IPS-18c (cell line): ENCODE measurements around the gene UBL3.

Experiments used
- H3K4me3 ChIP-seq: 2 replicates; pipeline ENCODE4 v1.7.0; 2013; ENCODE audit warnings: low read depth, mild to moderate bottlenecking, low read length, moderate library complexity; ENCODE audit not compliant: insufficient read depth
- H3K9me3 ChIP-seq: one replicate; pipeline ENCODE4 v1.6.1; 2013; ENCODE audit warnings: mild to moderate bottlenecking, low read length, moderate library complexity; ENCODE audit not compliant: control insufficient read depth, insufficient read depth

Gene UBL3

DNA sequence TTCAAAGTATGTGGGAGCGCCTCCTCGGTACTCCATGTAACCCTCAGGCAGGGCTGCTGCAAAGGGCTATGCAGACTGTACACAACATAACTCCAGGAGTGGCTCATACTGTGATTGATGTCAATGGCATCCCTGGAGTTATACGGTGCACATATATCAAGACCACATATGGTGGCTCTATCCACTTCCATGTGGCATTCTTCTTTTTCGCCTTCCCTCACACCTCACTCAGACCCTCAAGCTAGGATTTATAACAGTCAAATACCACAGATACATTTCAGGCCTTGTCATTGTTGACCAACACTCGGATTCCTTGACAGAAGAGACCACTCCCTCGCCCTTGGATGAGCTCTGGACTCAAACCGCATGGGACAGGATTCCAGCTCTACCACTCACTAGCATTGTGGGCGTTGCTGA, 11.3 kb upstream of the UBL3 start:
- no peaks in the 10 kb centered on the region for H3K9me3 ChIP-seq
- no peak overlapping the region for H3K4me3 ChIP-seq

DNA sequence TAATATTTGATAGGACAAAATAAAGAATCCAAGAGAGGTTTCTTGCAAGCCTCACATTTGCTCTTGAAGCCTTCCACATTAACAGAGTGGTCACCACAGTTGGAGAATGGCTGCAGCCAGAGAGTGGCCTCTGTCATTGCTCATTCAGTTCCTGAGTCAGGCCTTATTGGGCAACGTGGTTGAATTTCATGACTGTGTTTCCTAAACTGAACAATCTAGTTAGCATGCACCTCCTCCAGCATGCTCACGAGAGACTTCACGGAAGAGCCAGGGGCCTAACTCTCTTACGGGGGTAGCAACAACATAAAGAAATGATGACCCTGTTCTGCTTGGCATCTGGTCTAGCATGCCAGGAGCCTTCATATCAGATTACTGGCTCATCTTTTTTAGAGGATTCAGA, 9.6 kb upstream of the UBL3 start:
- no peak overlapping the region for H3K4me3 ChIP-seq
- no peaks in the 10 kb centered on the region for H3K9me3 ChIP-seq

DNA sequence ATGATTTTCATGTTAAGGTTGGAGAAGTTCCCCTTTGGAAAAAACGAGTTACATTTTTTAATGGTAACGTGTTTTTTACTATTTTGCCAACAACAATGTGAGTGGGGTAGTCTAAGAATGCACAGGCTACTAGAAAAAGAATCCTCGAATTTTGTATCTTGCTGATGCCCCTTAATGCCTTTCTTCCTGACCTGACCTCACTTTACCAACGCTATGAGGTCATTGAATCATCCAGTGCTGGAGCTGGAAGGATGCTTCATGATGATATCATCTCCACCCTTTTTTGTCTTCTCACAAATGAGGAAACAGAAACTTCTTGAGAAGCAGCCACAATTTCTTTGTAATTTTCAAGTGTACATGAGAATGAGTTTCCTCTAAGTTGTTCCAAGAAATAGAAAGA, 8.2 kb upstream of the UBL3 start:
- Histone ChIP-seq H3K4me3 (no peak overlapping the region), H3K9me3 (no peaks in the 10 kb centered on the region)

DNA sequence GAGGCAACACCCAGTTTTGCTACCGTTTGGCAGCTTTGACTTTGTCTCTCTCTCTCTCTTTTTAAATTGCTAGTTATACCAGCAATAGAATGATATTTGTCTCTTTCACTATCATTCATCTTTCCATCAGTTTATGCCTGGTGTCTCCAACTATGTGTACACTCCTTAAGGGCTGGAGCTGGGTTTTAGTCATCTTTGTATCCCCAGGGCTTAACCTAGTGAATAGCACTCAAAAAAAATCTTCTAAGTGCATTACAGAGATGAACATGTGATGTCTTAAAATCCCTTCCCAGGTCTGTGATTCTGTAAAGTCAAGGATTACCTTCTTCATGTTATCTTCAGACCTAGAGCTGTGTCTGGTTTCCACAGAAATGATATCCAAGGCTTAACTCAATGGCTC, 7.8 kb upstream of the UBL3 start:
- Histone ChIP-seq H3K4me3 (no peak overlapping the region), H3K9me3 (no peaks in the 10 kb centered on the region)

DNA sequence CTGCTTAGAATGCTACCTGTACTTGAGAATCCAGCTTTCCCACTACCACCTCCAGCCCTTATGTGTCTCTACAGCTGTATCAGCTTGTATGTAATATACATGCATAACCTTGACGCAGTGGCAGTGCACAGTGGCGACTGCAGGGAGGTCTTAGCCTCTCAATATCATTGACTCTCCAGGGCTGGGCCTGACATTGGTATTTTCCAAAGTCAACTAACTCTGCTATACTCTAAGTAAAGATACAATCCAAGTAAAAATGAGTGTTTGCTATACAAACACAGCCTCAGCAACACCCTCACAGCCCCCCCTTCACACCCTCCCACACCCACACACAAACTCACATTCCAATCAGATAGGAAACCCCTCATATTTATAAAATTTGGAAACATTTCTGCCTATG, 6.7 kb upstream of the UBL3 start:
- H3K4me3 ChIP-seq: no peak overlapping the region
- no peaks in the 10 kb centered on the region for H3K9me3 ChIP-seq

DNA sequence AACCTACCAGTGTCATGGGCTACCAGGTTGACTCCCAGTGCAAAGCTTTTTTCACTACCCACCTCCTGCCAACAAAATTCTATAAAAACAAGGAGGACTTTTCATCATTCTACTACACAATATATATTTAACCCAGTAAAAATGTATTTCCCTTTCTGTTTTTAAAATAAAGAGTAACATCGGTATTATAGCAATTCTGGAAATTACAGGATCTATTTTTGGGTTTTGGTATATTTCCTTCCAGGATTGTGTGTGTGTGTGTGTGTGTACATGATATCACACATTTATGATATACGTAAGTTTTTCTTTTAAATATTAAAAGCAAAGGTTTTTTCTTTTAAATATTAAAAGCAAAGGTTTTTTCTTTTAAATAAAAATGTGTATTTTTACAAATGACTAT, 6.0 kb upstream of the UBL3 start:
- Histone ChIP-seq H3K9me3 (no peaks in the 10 kb centered on the region), H3K4me3 (no peak overlapping the region)

DNA sequence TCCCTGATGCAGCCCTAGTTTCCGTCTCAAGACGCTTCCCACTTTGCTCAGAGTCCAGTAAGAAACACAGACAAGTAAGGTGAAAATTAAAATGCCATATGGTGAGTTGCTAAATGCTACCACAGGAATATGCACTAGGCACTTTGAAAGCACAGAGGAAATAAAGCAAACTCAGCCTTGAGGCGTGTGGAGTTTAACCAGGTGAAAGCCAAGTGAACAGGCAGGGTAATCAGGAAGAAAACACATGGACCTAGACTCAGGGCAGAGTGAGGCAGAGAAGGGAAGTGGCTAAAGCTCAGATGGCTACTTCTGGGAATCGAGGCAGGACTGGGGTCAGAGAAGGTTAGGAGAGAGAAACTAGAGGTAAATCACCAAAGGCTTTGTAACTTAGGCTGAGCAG, 5.4 kb upstream of the UBL3 start:
- Histone ChIP-seq H3K9me3 (no peaks in the 10 kb centered on the region), H3K4me3 (no peak overlapping the region)

DNA sequence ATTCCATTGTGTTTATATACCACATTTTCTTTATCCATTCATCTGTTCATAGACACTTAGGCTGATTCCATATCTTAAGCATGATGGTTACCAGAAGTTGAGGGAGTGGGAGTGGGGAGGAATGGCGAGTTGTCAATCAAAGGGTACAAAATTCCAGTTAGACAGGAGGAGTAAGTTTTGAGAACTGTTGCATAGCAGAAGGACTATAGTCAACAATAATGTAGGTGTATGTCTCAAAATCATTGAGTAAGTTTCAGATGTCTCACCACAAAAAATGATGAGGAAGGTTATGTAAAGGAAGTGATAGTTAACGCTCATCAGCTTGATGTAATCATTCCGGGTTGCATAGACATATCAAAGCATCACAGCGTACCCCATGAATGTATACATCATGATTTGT, 4.6 kb upstream of the UBL3 start:
- Histone ChIP-seq H3K4me3 (no peak overlapping the region), H3K9me3 (no peaks in the 10 kb centered on the region)

DNA sequence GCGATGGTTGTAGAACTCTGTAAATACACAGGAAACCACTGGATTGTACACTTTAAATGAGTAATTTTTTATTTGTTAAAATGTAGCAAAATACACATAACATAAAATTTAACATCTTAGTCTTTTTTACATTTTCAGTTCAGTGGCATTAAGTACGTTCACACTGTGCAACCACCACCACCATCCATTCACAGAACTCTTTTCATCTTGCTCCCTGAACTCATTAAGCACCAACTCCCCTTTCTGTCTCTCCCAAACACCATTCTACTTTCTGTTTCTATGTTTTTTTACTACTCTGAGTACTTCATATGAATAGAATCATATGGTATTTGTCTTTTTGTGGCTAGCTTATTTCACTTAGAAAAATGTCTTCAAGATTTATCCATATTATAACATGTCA, 2.7 kb upstream of the UBL3 start:
- H3K4me3 ChIP-seq: no peak overlapping the region
- H3K9me3 ChIP-seq: no peaks in the 10 kb centered on the region

DNA sequence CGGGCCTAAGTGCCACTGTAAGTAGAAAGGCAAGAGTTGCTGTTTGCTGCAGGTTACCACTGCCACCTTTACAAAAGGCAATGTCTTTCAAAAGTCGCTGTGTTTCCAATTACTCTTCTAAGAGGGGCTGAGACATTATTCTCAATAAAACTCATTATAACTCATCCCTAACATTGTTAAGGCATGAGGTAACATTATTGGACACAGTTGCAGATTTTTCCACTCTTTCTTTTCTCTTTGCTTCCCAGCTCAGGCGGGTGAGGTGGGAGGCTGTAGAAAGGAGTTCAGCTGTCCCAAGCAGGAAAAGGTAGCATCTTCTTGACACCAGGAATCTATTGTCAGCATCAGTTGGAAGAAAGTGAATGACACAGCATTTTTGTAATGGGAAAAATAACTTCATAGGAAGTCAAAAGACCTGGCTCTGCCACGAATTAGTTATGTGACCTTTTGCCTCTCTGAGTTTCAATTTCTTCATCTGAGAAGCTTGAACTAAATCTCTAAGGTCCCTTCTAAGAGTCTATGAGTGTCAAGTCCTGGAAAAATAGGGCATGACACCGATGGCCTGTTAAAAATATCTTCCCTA, 2.1 kb upstream of the UBL3 start:
- Histone ChIP-seq H3K4me3 (no peak overlapping the region), H3K9me3 (no peaks in the 10 kb centered on the region)

DNA sequence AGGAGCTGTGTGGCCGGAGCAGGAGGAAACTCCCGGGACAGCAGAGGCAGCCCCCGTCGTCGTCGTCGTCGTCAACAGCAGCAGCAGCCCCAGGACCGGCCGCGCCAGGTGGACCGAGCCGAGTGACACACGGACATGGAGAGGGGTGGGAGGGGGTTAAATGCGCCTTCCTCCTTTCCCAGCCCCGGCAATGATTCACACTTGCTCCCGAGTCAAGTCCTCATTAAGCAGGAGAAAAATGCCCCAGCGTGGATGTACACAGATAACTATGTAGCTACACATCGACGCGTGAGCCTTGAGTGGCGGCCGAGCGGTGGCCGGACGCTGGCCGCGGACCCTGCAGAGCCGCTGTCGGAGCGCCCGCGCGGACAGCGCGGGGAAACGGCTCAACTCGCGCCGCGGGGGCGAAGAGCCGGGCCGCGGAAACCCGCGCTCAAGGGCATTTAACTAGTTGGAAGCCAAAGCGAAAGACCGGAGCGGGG, 645 bp downstream of the UBL3 start:
- H3K9me3 ChIP-seq: no peaks in the 10 kb centered on the region
- H3K4me3 ChIP-seq: peak overlapping the region; percentile 92

DNA sequence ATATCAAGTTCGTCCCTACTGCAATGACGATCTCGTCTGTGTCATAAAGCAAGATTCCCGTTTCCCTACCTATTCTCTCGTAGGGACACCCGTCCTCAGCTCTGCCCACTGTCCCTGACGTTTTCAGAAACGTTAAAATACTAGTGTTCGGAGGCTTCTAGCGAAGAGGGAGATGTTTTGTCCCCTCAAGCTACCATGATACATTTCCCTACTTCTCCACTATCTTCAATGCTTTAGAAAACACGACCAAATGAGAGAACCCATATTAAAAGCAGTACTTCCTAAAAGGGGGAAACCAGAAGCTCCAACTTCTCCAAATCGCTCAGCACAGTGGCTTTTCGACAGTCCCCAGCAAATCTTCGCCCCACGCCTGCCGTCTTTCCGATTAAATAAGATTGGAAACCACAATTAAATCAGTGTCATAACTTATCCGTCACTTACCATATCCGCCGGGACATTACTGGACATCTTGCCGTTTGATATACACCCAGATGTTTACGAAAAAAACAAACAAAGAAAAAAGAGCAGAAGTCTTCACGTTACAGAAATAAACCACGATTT, 1.3 kb downstream of the UBL3 start:
- peak overlapping the region; percentile 92 for H3K4me3 ChIP-seq

DNA sequence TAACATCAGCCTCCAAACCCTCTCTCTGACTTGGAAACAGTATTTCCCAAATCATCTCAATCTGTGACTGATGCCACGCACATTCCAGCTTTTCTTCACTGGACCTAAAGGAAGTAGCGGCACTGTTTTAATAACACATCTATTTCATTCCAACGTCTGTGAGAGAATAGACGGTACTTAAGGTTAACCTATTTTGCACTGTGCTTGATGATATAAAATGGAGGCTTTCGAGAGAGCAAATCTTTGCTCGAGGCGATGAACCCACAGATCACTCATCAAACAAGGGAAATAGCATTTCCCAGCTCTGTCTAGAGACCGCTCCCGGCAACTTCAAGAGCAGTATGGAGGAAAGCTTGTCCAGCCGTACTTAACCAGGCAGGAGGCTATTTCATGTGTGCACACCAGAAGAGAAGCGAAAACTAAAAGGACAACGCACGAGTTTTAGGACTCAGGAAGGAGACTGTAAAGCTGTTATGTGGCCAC, 2.9 kb downstream of the UBL3 start:
- Histone ChIP-seq H3K4me3 (peak overlapping the region; percentile 38), H3K9me3 (no peaks in the 10 kb centered on the region)

More for the DNA sequence above, 1.3 kb downstream of the UBL3 start:
- H3K9me3 ChIP-seq: no peaks in the 10 kb centered on the region

DNA sequence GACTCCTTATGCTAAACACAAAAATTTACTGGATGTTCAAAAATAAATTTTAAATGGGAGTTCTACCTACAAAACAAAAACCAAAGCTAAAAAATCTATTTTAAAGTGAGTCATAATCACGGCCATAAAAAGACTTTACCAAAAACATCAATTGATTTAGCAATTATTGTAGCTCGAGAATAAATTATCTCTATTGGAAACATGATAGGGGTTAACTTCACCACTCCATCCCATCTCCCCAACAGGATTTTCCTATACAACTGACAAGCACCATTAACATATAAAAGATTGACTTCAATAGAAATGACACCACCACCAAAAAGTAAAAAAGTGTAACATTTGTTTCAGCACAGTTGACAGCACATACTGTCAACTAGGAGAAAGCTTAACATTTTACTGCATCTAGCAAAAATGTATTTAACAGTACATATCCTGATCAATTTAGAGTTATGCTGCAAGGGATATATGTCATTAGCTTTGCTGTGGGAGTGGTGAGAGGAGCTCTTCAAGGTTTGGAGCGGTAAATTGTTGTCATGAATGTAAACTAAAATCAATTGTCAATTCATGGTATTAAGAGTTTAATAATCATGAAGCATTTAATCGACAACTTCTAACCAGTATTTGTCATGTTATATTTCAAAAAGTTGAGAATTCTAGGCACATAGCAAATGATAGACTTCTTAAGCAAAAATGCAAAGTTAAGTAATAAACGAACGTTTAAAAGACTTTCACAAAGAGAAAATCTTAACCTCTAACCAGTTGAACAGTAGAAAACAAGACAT, 3.8 kb downstream of the UBL3 start:
- Histone ChIP-seq H3K9me3 (no peaks in the 10 kb centered on the region), H3K4me3 (no peak overlapping the region)

DNA sequence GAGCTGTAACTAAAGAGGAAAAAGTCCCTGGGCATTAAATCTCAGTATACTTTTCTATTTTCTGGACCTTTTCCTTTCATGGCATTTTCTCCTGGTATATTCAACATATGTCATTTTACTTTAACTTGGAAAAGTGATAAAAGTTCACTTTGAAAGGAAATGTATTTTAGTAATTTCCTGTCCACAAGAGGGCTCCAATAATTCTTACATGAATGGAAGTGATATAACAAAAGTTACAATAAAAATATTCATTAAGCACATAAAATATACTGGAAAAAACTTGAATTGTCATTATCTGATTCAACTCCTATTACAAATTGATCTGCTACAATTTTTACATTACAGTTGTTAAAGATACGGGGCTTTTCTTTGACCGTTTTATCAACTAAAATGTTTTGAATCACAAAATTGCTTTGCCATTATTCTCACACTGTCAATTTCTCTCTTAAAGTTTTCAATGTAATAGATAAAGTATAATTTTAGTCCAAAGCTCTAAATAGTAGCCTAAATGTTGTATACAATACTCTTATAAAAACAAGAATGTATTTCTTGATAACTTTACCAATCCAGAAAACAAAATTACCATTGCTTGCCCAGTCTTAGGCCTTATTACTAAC, 4.9 kb downstream of the UBL3 start:
- no peak overlapping the region for H3K4me3 ChIP-seq
- H3K9me3 ChIP-seq: no peaks in the 10 kb centered on the region

DNA sequence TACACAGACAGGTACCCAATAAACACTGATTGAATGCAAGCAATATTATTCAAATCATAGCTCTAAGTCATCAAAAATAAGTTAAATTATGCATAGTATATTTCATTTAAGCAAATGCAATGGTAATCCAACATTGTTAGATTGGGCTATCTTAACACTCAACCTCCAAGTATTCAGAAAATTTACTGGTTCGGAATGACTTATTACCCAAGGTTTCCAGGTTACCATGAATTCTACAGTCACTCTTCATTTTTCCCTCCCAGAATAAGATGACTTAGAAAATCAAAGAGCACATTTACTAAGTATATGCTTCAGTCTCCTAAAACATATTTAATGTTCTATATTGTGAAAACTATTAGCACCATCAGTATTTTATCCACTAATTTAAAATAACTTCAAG, 6.0 kb downstream of the UBL3 start:
- H3K9me3 ChIP-seq: no peaks in the 10 kb centered on the region
- H3K4me3 ChIP-seq: no peak overlapping the region

DNA sequence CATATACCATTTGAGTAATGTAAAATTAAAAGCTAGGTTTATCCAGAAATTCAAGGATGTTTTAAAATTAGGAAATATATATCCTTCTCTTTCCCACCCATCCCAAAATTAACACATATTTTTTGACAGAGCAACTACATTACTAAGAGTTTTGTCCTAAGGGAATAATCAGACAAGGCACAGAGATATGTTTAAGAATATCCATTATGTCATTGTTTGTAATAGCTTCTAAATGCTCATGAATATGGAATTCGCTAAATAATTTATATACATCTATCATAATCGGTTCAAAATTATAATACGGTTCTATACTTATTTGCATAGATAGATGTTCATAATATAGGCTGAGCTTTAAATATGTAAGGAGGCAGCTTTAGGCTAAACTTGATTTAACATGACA, 9.8 kb downstream of the UBL3 start:
- Histone ChIP-seq H3K4me3 (no peak overlapping the region), H3K9me3 (no peaks in the 10 kb centered on the region)
